Activated CD4-positive, alpha-beta T cell treated with anti-CD3 and anti-CD28 coated beads for 24 hours (primary cell): Measurements from ENCODE around the gene XXYLT1.

ENCODE experiments used
- DNase-seq, 2 donors: peaks; one replicate each; pipeline ENCODE4 v3.0.0-alpha.2; 2020; ENCODE audit warnings: low read depth in 2 of 2

Gene XXYLT1

DNA sequence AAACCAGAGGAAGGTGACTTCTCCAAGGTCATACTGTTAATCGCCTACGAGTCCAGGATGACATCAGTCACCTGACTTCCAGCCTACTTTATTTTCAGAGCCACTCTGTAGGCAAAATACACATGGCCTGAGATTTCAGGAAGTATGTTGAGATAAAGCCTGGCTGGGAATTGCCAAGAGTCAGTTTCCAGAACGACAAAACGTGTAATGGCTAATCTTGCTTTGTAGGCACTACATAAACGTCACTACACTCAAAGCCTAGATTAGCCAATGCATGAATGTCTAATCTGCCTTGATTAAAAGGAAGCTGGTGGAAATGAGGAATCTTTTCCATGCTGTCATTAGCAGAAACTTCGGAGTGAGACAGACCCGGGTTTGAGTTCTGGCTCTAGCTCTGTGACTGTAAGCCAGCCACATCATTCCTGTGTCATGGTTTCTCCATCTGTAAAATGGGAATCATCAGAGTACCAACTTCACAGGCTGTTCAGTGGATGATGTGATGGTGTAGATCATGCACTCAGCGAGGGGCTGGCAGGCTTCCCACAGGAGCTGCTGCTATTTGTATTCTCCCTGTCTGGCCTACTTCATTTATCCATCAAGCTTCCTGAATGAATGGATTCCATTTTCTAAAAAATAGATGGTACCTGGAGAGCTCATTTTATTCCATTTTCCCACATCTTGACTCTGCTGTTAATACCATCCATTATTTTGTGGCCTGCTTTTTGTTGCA lies 241.9 kb downstream of the XXYLT1 start:
- DNase-seq = no peak

- no peak for DNase-seq
Observed at GRCh38 chr3:195025884-195026200, 245.1 kb downstream of the XXYLT1 start.

DNA sequence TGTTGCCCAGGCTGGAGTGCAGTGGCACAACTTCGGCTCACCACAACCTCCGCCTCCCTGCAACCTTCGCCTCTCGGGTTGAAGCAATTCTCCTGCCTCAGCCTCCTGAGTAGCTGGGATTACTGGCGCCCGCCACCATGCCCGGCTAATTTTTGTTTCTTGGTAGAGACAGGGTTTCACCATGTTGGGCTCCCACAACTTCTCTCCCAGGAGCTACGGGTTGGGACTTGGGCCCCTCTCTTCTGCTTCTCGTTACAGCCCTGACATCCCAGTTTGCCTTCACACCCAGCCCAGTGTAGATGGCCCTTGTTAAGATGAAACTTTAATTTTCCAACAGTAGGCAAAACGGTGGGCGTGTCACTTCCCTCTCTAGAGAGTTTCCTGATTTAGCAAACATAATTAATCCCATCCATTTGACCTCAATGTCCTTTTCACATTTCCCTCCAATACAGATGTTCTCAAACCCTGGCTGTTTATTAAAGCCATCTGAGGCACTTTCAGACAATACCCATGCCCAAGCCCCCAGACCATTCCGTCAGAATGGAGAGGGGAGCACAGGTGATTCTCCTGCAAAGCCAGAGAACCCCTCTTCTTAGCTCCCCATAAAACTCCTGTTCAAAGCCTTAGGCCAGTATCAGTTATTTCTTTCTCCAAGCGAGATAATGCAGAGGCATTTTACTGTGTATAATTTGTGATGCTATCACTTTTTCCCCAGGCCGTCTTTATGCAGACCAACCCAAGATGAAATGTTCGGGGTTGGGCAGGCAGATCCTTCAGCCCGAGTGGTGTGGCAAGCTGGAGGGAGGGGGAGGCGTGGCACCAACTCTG lies 245.7 kb downstream of the XXYLT1 start:
- no peak for DNase-seq

- DNase-seq = no peak
Observed at GRCh38 chr3:195023989-195024388, 247.0 kb downstream of the XXYLT1 start.

DNA sequence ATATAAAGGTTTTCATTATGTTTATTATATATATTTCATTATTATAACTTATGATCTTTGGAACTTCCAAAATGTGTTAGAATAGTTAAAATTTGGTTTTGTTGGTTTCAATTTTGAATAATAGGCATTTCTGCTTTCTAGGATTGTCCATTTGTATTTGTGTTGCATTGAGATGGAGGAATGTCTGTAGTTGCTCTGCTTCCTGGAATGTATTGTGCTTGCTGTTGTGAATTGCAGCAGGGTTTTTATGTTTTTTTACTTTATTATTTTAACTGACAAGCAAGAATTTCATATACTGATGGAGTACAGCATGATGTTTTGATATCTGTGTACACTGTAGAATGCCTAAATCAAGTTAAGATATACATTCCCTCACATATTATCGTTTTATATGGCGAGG lies 247.4 kb downstream of the XXYLT1 start:
- no peak for DNase-seq

DNA sequence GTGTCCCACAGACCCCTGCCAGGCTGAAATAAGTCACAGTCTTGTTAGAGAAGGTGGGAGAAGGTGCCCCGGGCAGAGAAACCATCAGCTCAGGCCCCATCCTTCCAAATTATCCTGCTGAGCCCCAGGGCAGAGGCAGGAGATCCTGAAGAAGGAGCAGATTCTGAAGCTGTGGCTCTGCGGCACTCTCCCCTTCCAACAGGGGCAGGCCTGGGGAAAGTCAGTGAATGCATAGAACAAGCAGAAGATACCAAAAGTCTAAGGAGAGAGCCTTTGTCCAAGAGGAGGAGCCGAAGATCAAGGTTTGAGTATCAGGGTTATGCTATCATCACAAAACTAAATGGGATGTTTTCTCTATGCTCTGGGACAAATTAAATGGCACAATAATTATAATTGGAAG lies 249.3 kb downstream of the XXYLT1 start:
- DNase-seq = no peak

DNA sequence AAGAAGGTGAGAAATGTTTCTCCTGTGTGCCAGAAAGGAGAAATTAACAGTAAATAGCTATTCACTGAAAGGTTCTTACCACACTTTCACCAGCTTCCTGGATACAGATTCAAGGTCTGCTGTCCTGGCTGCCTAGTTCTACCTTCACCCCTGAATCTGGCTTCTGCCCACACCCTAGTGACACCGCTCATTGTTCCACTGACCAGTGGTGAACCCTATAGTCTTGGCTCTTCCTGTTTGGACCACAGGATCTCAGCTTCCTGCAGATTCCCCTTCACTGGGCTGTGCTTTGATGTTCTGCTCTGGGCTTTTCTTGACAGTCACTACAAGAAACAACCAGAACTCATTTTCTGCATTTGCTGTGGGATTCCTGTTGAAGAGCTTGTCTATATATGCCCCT lies 250.0 kb downstream of the XXYLT1 start:
- DNase-seq = no peak

DNA sequence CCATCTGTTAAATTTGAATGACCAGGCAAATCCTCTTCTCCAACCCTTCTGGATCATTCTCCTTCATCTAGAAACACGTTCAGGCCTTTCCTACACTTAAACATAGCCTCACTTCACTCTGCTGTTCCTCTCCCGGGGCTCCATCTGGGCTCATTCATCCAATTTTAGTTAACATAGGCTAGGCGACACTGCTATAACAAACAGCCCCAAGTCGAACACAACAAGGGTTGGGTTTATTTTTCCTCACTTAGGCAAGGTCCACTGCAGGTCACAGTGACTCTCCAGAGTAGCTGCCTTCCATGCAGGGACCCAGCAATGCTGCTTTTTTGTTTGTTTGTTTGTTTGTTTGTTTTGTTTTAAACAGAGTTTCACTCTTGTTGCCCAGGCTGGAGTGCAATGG lies 250.8 kb downstream of the XXYLT1 start:
- DNase-seq = no peak

DNA sequence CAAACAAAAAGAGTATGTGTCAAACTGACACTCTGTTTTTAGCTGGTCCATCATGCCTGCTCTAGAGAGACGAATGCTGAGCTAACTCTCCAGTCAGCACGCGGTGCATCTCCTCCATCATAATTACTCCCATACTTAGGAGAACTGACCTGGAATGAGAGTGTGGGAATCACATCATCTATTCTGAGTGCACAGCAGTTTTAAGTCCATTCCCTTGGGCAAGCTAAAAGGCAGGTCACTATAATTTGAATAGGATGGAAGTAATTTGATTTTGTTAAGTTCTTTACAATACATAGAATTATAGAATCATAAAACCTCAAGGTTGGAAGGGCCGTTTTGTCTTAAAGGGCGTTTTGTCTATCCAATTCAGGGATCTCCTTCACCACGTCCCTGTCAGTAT lies 251.6 kb downstream of the XXYLT1 start:
- DNase-seq = no peak
